GF-D8 (cell line): ENCODE results near the gene ANKMY1.
"Not testable (repeated sequence)": the region's sequence is repeated elsewhere in the genome, so short reads cannot be mapped to it uniquely, and the experiment has no call there.

ENCODE experiments used
- DNase-seq: peaks from one replicate; lab custom pipeline; 2025; lab: John Stamatoyannopoulos, UW

ANKMY1 gene

GRCh38 chr2:240521885-240522284, 35.9 kb downstream of the ANKMY1 start:
- DNase-seq: not testable (repeated sequence)

GRCh38 chr2:240520974-240521350, 36.8 kb downstream of the ANKMY1 start:
- DNase-seq: no peak

- DNase-seq: no peak
Measured at GRCh38 chr2:240520130-240520973, 37.4 kb downstream of the ANKMY1 start.

GRCh38 chr2:240519396-240520129, 38.2 kb downstream of the ANKMY1 start:
- DNase-seq: no peak

- DNase-seq: no peak
Measured at GRCh38 chr2:240518981-240519380, 38.8 kb downstream of the ANKMY1 start.

GRCh38 chr2:240517342-240517741, 40.4 kb downstream of the ANKMY1 start:
- no peak for DNase-seq

- no peak for DNase-seq
Measured at GRCh38 chr2:240514631-240515030, 43.2 kb downstream of the ANKMY1 start.

- DNase-seq: peak; percentile 35
Measured at GRCh38 chr2:240513549-240514287, 44.1 kb downstream of the ANKMY1 start.

GRCh38 chr2:240512666-240513535, 44.9 kb downstream of the ANKMY1 start:
- DNase-seq: no peak

- DNase-seq: no peak
Measured at GRCh38 chr2:240512109-240512485, 45.7 kb downstream of the ANKMY1 start.

GRCh38 chr2:240511351-240512108, 46.3 kb downstream of the ANKMY1 start:
- no peak for DNase-seq

GRCh38 chr2:240510513-240511210, 47.1 kb downstream of the ANKMY1 start:
- DNase-seq: no peak

GRCh38 chr2:240509667-240510512, 47.9 kb downstream of the ANKMY1 start:
- DNase-seq: no peak

- DNase-seq: no peak
Measured at GRCh38 chr2:240508832-240509545, 48.8 kb downstream of the ANKMY1 start.

- no peak for DNase-seq
Measured at GRCh38 chr2:240507778-240508251, 50.0 kb downstream of the ANKMY1 start.

GRCh38 chr2:240507060-240507777, 50.6 kb downstream of the ANKMY1 start:
- no peak for DNase-seq

- no peak for DNase-seq
Measured at GRCh38 chr2:240506406-240507059, 51.3 kb downstream of the ANKMY1 start.
